ENCODE results near the gene NAALADL2. TPM values are rescaled to one million over a fixed set of nuclear protein-coding genes. Genes with fewer than 3 reads are reported as not detected.

Gene NAALADL2
- total RNA-seq, 1 donor from 2014 or later, result 5.9 TPM

DNA sequence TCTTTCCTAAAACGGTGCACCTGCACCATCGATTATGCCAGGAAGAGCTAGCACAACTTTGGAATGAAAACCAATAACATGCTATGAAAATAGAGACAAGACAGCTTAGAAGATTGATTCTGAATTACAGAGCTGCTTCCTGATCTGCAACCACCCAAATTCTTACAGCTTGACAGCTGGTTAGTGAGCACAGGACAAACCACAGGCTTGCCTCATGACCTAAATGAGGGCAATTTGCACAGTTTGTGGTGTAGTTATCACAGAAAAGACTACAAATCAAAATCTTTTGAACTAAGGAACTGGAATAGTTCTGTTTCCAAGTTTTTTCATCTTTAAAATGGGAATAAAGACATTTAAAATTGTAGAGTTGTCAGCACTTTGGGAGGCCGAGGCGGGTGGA is 533.5 kb downstream of the NAALADL2 start:
- no peak for DNase-seq (ENCODE audit: low spot score in 2 of 2)
- H3K4me1 ChIP-seq, result no peaks in the 10 kb centered on the region
- intact Hi-C loops (cut with DNase I), result no loop called here

DNA sequence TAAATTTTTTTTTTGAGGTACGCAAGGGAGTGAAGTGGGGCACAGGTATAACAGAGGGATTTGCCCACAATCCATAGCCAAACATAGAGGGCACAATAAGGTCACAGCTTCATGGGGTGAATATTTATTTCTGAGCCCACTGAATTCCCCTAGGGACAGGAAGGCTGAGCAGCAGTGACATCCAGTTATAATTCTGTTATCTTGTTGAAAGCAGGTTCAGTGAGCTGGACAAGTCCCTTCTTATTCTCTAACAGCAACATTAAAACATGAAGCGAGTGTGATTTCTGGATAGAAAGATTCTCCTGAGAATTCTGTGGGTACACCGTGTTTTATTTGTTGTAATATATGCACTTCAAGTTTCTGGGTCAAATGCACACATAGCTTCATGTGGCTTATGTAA is 538.2 kb downstream of the NAALADL2 start:
- Histone ChIP-seq H3K9me3 (no peaks in the 10 kb centered on the region), H3K27ac (no peak overlapping the region), H3K36me3 (no peaks in the 10 kb centered on the region), H3K4me1 (no peaks in the 10 kb centered on the region), H3K27me3 (no peaks in the 10 kb centered on the region), H3K4me3 (no peak overlapping the region)
- DNase-seq (ENCODE audit: low spot score in 2 of 2), result no peak
- intact Hi-C loops (cut with DNase I), result no loop called here
- TF ChIP-seq, protein P1, sequence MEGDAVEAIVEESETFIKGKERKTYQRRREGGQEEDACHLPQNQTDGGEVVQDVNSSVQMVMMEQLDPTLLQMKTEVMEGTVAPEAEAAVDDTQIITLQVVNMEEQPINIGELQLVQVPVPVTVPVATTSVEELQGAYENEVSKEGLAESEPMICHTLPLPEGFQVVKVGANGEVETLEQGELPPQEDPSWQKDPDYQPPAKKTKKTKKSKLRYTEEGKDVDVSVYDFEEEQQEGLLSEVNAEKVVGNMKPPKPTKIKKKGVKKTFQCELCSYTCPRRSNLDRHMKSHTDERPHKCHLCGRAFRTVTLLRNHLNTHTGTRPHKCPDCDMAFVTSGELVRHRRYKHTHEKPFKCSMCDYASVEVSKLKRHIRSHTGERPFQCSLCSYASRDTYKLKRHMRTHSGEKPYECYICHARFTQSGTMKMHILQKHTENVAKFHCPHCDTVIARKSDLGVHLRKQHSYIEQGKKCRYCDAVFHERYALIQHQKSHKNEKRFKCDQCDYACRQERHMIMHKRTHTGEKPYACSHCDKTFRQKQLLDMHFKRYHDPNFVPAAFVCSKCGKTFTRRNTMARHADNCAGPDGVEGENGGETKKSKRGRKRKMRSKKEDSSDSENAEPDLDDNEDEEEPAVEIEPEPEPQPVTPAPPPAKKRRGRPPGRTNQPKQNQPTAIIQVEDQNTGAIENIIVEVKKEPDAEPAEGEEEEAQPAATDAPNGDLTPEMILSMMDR (IDR thresholded peaks at IDR 0.05), result no peak

More for the DNA sequence above, 533.5 kb downstream of the NAALADL2 start:
- TF ChIP-seq, protein P1 (IDR thresholded peaks at IDR 0.05), result no peak
- H3K36me3 ChIP-seq, result no peaks in the 10 kb centered on the region
- no peak overlapping the region for H3K27ac ChIP-seq
- H3K27me3 ChIP-seq, result no peaks in the 10 kb centered on the region
- H3K9me3 ChIP-seq, result no peaks in the 10 kb centered on the region
- H3K4me3 ChIP-seq, result no peak overlapping the region

DNA sequence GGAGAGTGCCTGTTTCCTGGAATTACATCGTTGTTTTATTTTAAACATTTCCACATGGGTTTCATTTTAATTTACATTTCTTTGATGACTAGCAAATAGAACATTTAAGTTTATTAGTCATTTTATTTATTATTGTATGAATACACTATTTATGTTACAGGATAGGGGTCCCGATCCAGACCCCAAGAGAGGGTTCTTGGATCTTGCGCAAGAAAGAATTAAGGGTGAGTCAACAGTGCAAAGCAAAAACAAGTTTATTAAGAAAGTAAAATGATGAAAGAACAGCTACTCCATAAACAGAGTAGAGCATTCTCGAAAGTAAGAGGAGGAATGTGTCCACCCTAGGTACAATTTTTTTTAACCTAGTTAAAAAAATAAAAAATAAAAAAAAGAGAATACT is 539.5 kb downstream of the NAALADL2 start:
- H3K4me3 ChIP-seq, result no peak overlapping the region
- H3K27ac ChIP-seq, result no peak overlapping the region
- TF ChIP-seq, protein P1 (IDR thresholded peaks at IDR 0.05), result no peak
- H3K27me3 ChIP-seq, result no peaks in the 10 kb centered on the region
- no peaks in the 10 kb centered on the region for H3K9me3 ChIP-seq
- no peaks in the 10 kb centered on the region for H3K36me3 ChIP-seq
- H3K4me1 ChIP-seq, result no peaks in the 10 kb centered on the region
- DNase-seq (ENCODE audit: low spot score in 2 of 2), result no peak
- intact Hi-C loops (cut with DNase I), result no loop called here

DNA sequence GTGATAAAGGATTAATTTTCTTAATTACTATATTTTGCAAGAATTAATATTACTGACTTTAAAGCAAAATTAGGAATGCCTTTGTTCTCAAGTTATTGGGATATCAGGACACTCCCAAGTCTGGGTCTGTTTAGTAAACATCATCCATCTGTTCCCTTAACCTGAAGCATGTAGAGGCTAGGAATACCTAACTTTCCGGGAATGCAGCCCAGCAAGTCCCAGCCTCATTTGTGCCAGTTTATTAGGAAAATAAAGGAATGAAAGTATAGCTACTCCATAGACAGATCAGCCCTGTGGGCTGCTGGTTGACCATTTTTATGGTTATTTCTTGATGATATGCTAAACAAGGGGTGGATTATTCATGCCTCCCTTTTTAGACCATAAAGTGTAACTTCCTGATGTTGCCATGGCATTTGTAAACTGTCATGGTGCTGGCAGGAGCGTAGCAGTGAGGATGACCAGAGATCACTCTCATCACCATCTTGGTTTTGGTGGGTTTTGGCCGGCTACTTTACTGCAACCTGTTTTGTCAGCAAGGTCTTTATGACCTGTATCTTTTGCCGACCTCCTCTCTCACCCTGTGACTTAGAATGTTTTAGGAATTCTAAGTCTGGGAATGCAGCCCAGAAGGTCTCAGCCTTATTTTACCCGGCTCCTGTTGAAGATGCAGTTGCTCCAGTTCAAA is 540.2 kb downstream of the NAALADL2 start:
- intact Hi-C loops (cut with DNase I), result no loop called here
- Histone ChIP-seq H3K9me3 (no peaks in the 10 kb centered on the region), H3K4me1 (no peaks in the 10 kb centered on the region), H3K27ac (no peak overlapping the region), H3K36me3 (no peaks in the 10 kb centered on the region), H3K4me3 (no peak overlapping the region), H3K27me3 (no peaks in the 10 kb centered on the region)
- DNase-seq (ENCODE audit: low spot score in 2 of 2), result no peak
- TF ChIP-seq, protein P1 (IDR thresholded peaks at IDR 0.05), result no peak

DNA sequence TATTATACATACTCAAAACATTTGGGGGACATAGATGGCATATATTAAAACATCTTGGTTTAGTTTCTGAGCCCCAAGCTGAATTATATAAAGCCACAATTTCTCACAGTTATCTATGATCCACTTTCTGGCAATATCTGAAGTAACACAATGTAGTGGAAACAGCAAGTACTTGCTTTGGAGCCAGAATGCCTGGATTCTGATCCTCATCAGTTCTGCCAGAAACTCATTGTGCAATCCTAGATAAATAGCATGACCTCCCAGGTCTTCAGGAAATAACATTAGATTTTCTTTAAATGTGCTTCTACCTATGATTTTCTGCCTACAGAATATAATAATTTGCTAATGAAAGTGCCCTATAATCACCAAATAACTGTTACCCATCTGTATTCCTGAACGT is 544.9 kb downstream of the NAALADL2 start:
- Histone ChIP-seq H3K27me3 (no peaks in the 10 kb centered on the region), H3K9me3 (no peaks in the 10 kb centered on the region), H3K4me1 (no peaks in the 10 kb centered on the region), H3K4me3 (no peak overlapping the region), H3K36me3 (no peaks in the 10 kb centered on the region), H3K27ac (no peak overlapping the region)
- no peak for DNase-seq (ENCODE audit: low spot score in 2 of 2)
- intact Hi-C loops (cut with DNase I), result no loop called here
- TF ChIP-seq, protein P1 (IDR thresholded peaks at IDR 0.05), result no peak

DNA sequence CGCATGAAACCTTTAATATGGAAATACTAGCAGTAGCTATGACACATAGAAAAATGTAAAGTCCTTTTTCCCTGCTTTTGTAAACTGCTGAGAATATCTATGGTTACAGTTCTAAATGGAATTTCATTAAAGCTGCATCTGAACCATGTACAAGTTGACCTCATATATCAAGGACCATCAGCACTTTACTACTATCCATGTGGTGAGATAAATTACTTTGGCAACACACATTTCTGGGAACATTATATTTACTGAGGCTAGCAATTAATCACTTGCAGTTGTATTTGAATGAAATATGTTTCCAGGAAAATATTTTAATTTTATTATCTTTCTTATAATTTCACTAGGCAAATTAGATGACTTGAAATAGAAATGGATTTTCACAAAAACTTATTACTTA is 545.5 kb downstream of the NAALADL2 start:
- intact Hi-C loops (cut with DNase I), result no loop called here

More for the DNA sequence above, 545.5 kb downstream of the NAALADL2 start:
- Histone ChIP-seq H3K36me3 (no peaks in the 10 kb centered on the region), H3K9me3 (no peaks in the 10 kb centered on the region), H3K4me3 (no peak overlapping the region), H3K27me3 (no peaks in the 10 kb centered on the region), H3K27ac (no peak overlapping the region), H3K4me1 (no peaks in the 10 kb centered on the region)
- DNase-seq (ENCODE audit: low spot score in 2 of 2), result no peak
- TF ChIP-seq, protein P1 (IDR thresholded peaks at IDR 0.05), result no peak
